AG09319 (cell line): Measurements from ENCODE around the gene HOXA2.

Experiments used
- DNase-seq: peaks from one replicate; pipeline ENCODE4 v3.0.0-alpha.2; 2010; ENCODE audit warnings: low read depth; ENCODE audit errors: extremely low read depth
- CTCF ChIP-seq: IDR thresholded peaks from 2 replicates; pipeline ENCODE4 v1.5.1; 2011; ENCODE audit warnings: low read depth, mild to moderate bottlenecking, inconsistent platforms, low read length, moderate library complexity

Gene HOXA2

GRCh38 chr7:27100694-27101170, 1.8 kb downstream of the HOXA2 start:
- DNase-seq, result no peak
- no peak for TF ChIP-seq CTCF

GRCh38 chr7:27099453-27100370, 2.8 kb downstream of the HOXA2 start:
- no peak for DNase-seq
- TF ChIP-seq CTCF, result no peak

- no peak for DNase-seq
- TF ChIP-seq CTCF, result no peak
These were observed 3.7 kb downstream of the HOXA2 start for GRCh38 chr7:27098578-27099451.

- TF ChIP-seq CTCF, result no peak
- no peak for DNase-seq
These were observed 4.6 kb downstream of the HOXA2 start for GRCh38 chr7:27097686-27098577.

- no peak for DNase-seq
- TF ChIP-seq CTCF, result no peak
These were observed 5.5 kb downstream of the HOXA2 start for GRCh38 chr7:27096768-27097514.
